Glutamatergic neuron (in vitro differentiated cells): ENCODE measurements around the gene SECTM1. TPM values are rescaled to one million over a fixed set of nuclear protein-coding genes. Genes with fewer than 3 reads are reported as not detected.

Experiments used
- DNase-seq: peaks from one replicate; pipeline ENCODE4 v3.0.0; 2022
- H3K27ac Mint-ChIP-seq: one replicate; pipeline ENCODE4 v1.8.0; 2020; ENCODE audit warnings: mild to moderate bottlenecking, mixed read lengths, inconsistent platforms; ENCODE audit not compliant: unreplicated experiment
- H3K27me3 Mint-ChIP-seq: one replicate; pipeline ENCODE4 v1.8.0; 2020; ENCODE audit warnings: mild to moderate bottlenecking, moderate library complexity, mixed read lengths, inconsistent platforms; ENCODE audit not compliant: unreplicated experiment
- H3K36me3 Mint-ChIP-seq: one replicate; pipeline ENCODE4 v1.8.0; 2020; ENCODE audit warnings: mild to moderate bottlenecking, mixed read lengths, inconsistent platforms; ENCODE audit not compliant: unreplicated experiment
- H3K4me1 Mint-ChIP-seq: one replicate; pipeline ENCODE4 v1.8.0; 2020; ENCODE audit warnings: mild to moderate bottlenecking, low read depth, mixed read lengths, inconsistent platforms; ENCODE audit not compliant: unreplicated experiment
- H3K4me3 Mint-ChIP-seq: one replicate; pipeline ENCODE4 v1.8.0; 2020; ENCODE audit warnings: mild to moderate bottlenecking, mixed read lengths, inconsistent platforms; ENCODE audit not compliant: unreplicated experiment
- H3K9me3 Mint-ChIP-seq: one replicate; pipeline ENCODE4 v1.8.0; 2020; ENCODE audit warnings: mild to moderate bottlenecking, moderate library complexity, mixed read lengths, inconsistent platforms; ENCODE audit not compliant: unreplicated experiment
- total RNA-seq: library from RNA; stranded (reverse); fragmentation: NEBNext Ultra II Directional; extraction: Animal tissue kit (Norgen Biotek cat#: 25700); gene quantifications from one replicate; pipeline ENCODE4 v1.2.1, GENCODE V29; 2021; ENCODE audit not compliant: unreplicated experiment
- TF ChIP-seq, protein P1 (sequence below): fragments of 200-600 bp; sonication (generic); IDR thresholded peaks from one replicate; pipeline ENCODE4 v1.5.0; 2021; ENCODE audit not compliant: partially characterized antibody, unreplicated experiment

The SECTM1 gene
- total RNA-seq, 1 donor from 2014 or later, result 0.29 TPM

GRCh38 chr17:82309656-82310570 lies 23.7 kb downstream of the SECTM1 start:
- H3K27ac Mint-ChIP-seq, result no peak overlapping the region
- TF ChIP-seq, protein P1, sequence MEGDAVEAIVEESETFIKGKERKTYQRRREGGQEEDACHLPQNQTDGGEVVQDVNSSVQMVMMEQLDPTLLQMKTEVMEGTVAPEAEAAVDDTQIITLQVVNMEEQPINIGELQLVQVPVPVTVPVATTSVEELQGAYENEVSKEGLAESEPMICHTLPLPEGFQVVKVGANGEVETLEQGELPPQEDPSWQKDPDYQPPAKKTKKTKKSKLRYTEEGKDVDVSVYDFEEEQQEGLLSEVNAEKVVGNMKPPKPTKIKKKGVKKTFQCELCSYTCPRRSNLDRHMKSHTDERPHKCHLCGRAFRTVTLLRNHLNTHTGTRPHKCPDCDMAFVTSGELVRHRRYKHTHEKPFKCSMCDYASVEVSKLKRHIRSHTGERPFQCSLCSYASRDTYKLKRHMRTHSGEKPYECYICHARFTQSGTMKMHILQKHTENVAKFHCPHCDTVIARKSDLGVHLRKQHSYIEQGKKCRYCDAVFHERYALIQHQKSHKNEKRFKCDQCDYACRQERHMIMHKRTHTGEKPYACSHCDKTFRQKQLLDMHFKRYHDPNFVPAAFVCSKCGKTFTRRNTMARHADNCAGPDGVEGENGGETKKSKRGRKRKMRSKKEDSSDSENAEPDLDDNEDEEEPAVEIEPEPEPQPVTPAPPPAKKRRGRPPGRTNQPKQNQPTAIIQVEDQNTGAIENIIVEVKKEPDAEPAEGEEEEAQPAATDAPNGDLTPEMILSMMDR, result no peak
- H3K27me3 Mint-ChIP-seq, result peaks cover 7% of the 10 kb centered on the region
- no peak for DNase-seq
- peaks cover 1% of the 10 kb centered on the region for H3K9me3 Mint-ChIP-seq
- H3K4me1 Mint-ChIP-seq, result no peaks in the 10 kb centered on the region
- no peak overlapping the region for H3K4me3 Mint-ChIP-seq
- H3K36me3 Mint-ChIP-seq, result no peaks in the 10 kb centered on the region

DNA sequence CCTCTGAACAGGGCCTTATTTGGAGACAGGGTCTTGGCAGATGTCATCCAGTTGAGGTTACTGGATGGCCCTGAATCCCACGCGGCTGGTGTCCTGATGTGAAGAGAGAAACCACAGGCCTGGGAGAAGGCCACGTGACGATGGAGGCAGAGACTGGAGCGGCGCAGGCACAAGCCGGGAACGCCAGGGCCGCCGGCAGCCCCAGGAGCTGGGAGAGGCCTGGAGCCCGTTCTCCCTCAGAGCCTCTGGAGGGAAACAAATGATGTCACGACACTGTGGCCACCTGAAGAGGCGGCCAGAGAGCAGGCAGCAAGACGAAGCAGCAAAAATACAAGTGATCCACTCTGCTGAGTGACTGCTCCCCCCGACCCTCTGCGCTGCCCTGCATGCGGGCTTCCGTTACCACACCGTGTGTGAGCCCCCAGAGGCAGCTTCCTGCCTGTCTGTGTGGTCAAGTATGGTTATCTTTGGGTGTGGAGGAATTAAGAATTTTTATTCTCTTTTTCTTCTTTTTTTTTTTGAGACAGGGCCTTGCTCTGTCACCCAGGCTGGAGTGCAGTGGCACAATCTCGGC lies 27.8 kb downstream of the SECTM1 start:
- no peaks in the 10 kb centered on the region for H3K36me3 Mint-ChIP-seq
- TF ChIP-seq, protein P1, result no peak
- H3K27ac Mint-ChIP-seq, result peak overlapping the region; percentile 70
- H3K4me1 Mint-ChIP-seq, result peaks cover 2% of the 10 kb centered on the region
- H3K9me3 Mint-ChIP-seq, result peaks cover 1% of the 10 kb centered on the region
- H3K4me3 Mint-ChIP-seq, result no peak overlapping the region
- peaks cover 5% of the 10 kb centered on the region for H3K27me3 Mint-ChIP-seq
- DNase-seq, result no peak

DNA sequence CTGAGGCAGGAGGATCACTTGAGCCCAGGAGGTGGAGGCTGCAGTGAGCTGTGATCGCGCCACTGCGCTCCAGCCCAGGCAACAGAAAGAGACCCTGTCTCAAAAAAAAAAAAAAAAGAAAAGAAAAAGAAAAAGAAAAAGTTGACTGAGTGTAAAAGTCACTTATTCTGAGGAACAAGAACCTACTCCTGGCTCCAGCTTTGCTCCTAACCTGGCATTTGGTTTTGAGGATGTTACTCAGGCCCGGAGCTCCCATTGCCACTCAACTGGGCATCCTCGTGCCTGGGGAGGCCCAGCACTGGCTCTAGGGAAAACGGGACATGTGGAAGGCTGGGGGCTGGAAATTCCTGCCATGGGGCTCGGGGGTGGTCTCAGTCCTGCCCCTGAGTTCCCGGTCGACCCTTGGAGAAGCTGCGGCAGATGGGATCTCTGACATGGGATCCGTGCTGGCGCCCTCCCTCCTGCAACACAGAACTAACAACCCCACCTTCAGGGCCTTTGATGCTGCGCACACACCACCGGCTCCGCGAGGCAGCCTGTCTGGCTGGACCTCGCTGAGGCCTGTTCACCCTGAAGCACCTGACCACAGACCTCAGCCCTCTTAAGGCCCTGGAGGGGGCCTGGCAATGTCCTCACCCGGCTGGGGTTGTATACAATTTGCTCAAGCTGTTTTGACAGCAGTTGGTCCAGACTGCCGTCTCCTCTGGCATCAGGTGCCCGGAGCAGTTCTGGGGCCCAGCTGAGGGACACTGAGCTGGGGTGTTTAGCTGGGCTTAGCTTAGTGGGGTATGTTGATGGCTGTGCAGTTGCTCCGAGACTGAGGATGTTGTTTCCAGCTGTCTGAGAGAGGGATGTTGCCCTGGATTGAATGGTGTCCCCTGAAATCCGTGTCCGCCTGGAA lies 28.5 kb downstream of the SECTM1 start:
- Mint-ChIP-seq H3K27ac (peak overlapping the region; percentile 70), H3K4me1 (peaks cover 3% of the 10 kb centered on the region), H3K9me3 (peaks cover 1% of the 10 kb centered on the region), H3K36me3 (no peaks in the 10 kb centered on the region), H3K27me3 (peaks cover 5% of the 10 kb centered on the region), H3K4me3 (no peak overlapping the region)
- no peak for DNase-seq
- TF ChIP-seq, protein P1, result no peak

DNA sequence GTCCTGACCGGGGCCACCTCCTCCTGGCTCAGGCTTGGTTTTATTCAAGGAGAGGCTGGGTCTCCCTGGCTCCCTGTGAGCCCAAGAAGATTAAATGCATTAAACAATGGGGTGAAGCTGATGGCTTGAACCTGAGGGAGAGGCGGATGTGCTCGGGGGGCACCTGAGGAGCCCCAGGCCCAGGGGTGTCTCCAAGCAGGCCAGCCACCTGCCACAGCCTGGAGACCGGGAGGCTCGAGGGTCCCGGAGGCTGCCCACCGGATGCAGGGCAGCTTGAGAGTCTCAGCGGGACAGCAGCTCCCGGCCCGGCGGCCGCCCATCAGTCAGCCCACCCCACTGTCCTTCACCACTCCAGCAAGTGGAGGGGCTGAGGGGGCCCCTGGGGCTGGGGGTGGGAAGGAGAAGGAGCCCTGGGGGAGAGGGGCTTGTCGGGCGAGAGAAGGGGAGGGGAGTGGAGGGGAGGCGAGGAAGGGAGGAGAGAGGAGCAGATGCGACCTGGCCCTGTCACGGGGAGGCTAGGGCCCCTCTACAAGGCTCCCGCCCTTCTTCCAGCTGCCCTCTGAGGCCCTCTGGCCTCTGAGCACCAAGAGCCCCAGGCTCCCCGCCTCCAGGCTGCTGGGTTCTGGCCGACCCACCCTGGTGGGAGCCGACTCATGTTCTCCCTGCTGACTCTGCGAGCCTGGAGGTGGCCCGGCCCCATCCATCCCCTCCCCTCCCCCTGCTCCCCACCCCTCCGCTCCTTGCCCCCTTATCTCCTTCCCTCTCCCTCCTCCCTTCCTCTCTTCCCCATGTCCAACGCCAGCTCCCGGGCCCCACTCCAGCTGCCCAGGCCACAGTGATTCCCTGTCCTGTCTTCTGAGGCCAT lies 29.4 kb downstream of the SECTM1 start:
- peaks cover 5% of the 10 kb centered on the region for H3K9me3 Mint-ChIP-seq
- peaks cover 5% of the 10 kb centered on the region for H3K27me3 Mint-ChIP-seq
- peaks cover 6% of the 10 kb centered on the region for H3K4me1 Mint-ChIP-seq
- H3K4me3 Mint-ChIP-seq, result no peak overlapping the region
- H3K36me3 Mint-ChIP-seq, result no peaks in the 10 kb centered on the region
- no peak overlapping the region for H3K27ac Mint-ChIP-seq
- DNase-seq, result no peak
- TF ChIP-seq, protein P1, result no peak
